Naive thymus-derived CD8-positive, alpha-beta T cell (primary cell): ENCODE data around the gene ATOH8. TPM values are rescaled to one million over a fixed set of nuclear protein-coding genes. Genes with fewer than 3 reads are reported as not detected.

Experiments used
- ATAC-seq, 2 donors: fragments of 150-1000 bp; cut with Tn5 transposase in 1 of 2; sonication (Bioruptor Pico), chemical (Tn5 transposase) in 1 of 2; 1 replicate in 1 of 2; 2 replicates in 1 of 2; pipeline ENCODE4 v1.10.0; 2021; ENCODE audit warnings: mild to moderate bottlenecking in 2 of 2, moderate library complexity in 2 of 2
- POLR2A ChIA-PET: fragments of 350-600 bp; sonication (Branson Sonifier 250); formaldehyde crosslinking; loops from one replicate; lab custom pipeline; 2021; ENCODE audit warnings: antibody characterized with exemption; lab: Charles Lee
- DNase-seq, 10 donors: peaks; one replicate each; pipeline versions ENCODE4 v3.0.0 to v3.0.0-alpha.2; 2020 to 2022
- H3K27ac Mint-ChIP-seq, 10 donors: one replicate each; pipeline ENCODE4 v1.8.0; 2020 to 2022; ENCODE audit warnings: mild to moderate bottlenecking in 10 of 10, mixed read lengths in 10 of 10, moderate library complexity in 4 of 10, inconsistent platforms in 1 of 10
- H3K27me3 Mint-ChIP-seq, 5 donors: one replicate each; pipeline ENCODE4 v1.8.0; 2021 to 2022; ENCODE audit warnings: mixed read lengths in 5 of 5
- H3K36me3 Mint-ChIP-seq, 3 donors: one replicate each; pipeline ENCODE4 v1.8.0; 2020 to 2022; ENCODE audit warnings: mixed read lengths in 3 of 3, mild to moderate bottlenecking in 2 of 3, inconsistent platforms in 1 of 3
- H3K4me1 Mint-ChIP-seq, 4 donors: one replicate each; pipeline ENCODE4 v1.8.0; 2021 to 2022; ENCODE audit warnings: mixed read lengths in 4 of 4
- H3K4me3 Mint-ChIP-seq, 10 donors: one replicate each; pipeline ENCODE4 v1.8.0; 2020 to 2022; ENCODE audit warnings: mild to moderate bottlenecking in 10 of 10, mixed read lengths in 10 of 10, moderate library complexity in 6 of 10, inconsistent platforms in 1 of 10
- H3K9me3 Mint-ChIP-seq, 9 donors: one replicate each; pipeline ENCODE4 v1.8.0; 2020 to 2022; ENCODE audit warnings: mixed read lengths in 9 of 9, mild to moderate bottlenecking in 3 of 9, inconsistent platforms in 1 of 9, moderate library complexity in 1 of 9
- polyA plus RNA-seq, 3 donors: library from polyadenylated mRNA; unstranded; fragments of 300-500 nt; fragmentation: Illumina TruSeq; gene quantifications; one replicate each; pipeline ENCODE4 v1.2.3, GENCODE V29; 2021
- total RNA-seq, 8 experiments: library from RNA in 2 of 8; stranded (reverse) in 2 of 8; gene quantifications; one replicate each; pipeline ENCODE4 v1.2.3 and lab custom pipeline; 2021 to 2026

ATOH8 gene
- total and polyA plus RNA-seq, 5 experiments from 2014 or later = not detected

GRCh38 chr2:85763132-85763531 lies 9.3 kb downstream of the ATOH8 start:
- no peak overlapping the region for H3K4me3 Mint-ChIP-seq
- ATAC-seq = no peak
- no peaks in the 10 kb centered on the region for H3K9me3 Mint-ChIP-seq
- POLR2A ChIA-PET = no interaction called here
- H3K27ac Mint-ChIP-seq = no peak overlapping the region
- H3K4me1 Mint-ChIP-seq = peaks cover 4 to 15% (median 8%) of the 10 kb centered on the region in 4 donors
- peaks cover 29 to 69% (median 49%) of the 10 kb centered on the region in 5 donors for H3K27me3 Mint-ChIP-seq
- no peaks in the 10 kb centered on the region for H3K36me3 Mint-ChIP-seq
- DNase-seq = no peak

GRCh38 chr2:85763831-85764230 lies 10.0 kb downstream of the ATOH8 start:
- Mint-ChIP-seq H3K9me3 (no peaks in the 10 kb centered on the region), H3K36me3 (no peaks in the 10 kb centered on the region), H3K4me1 (peaks cover 4 to 15% (median 8%) of the 10 kb centered on the region in 4 donors), H3K27ac (no peak overlapping the region), H3K4me3 (no peak overlapping the region), H3K27me3 (peaks cover 28 to 66% (median 49%) of the 10 kb centered on the region in 5 donors)
- DNase-seq = no peak
- POLR2A ChIA-PET = no interaction called here
- ATAC-seq = no peak

- H3K36me3 Mint-ChIP-seq = no peaks in the 10 kb centered on the region
- peaks cover 24 to 52% (median 42%) of the 10 kb centered on the region in 5 donors for H3K27me3 Mint-ChIP-seq
- H3K9me3 Mint-ChIP-seq = no peaks in the 10 kb centered on the region
- H3K27ac Mint-ChIP-seq = peak overlapping the region in 1 of 10 donors; percentile 47
- POLR2A ChIA-PET = no interaction called here
- DNase-seq = no peak
- no peak overlapping the region for H3K4me3 Mint-ChIP-seq
- H3K4me1 Mint-ChIP-seq = peaks cover 4 to 15% (median 8%) of the 10 kb centered on the region in 4 donors
- no peak for ATAC-seq
Measured at GRCh38 chr2:85765081-85765731, 11.4 kb downstream of the ATOH8 start.

- ATAC-seq (no peak), DNase-seq (no peak)
- Mint-ChIP-seq H3K9me3 (no peaks in the 10 kb centered on the region), H3K4me1 (peaks cover 4 to 15% (median 8%) of the 10 kb centered on the region in 4 donors), H3K36me3 (no peaks in the 10 kb centered on the region), H3K27ac (no peak overlapping the region), H3K4me3 (peak overlapping the region in 1 of 10 donors; percentile 20), H3K27me3 (peaks cover 20 to 49% (median 42%) of the 10 kb centered on the region in 5 donors)
- POLR2A ChIA-PET = no interaction called here
Measured at GRCh38 chr2:85766229-85766628, 12.4 kb downstream of the ATOH8 start.

- Mint-ChIP-seq H3K27me3 (peaks cover 27 to 67% (median 43%) of the 10 kb centered on the region in 5 donors), H3K36me3 (no peaks in the 10 kb centered on the region), H3K27ac (no peak overlapping the region), H3K9me3 (no peaks in the 10 kb centered on the region), H3K4me3 (no peak overlapping the region), H3K4me1 (peaks cover 8 to 15% (median 11%) of the 10 kb centered on the region in 4 donors)
- ATAC-seq (no peak), DNase-seq (no peak)
- POLR2A ChIA-PET = no interaction called here
Measured at GRCh38 chr2:85767803-85768665, 14.2 kb downstream of the ATOH8 start.

- Mint-ChIP-seq H3K4me1 (peaks cover 8 to 15% (median 11%) of the 10 kb centered on the region in 4 donors), H3K9me3 (no peaks in the 10 kb centered on the region), H3K27me3 (peaks cover 24 to 67% (median 42%) of the 10 kb centered on the region in 5 donors), H3K27ac (no peak overlapping the region), H3K4me3 (no peak overlapping the region), H3K36me3 (no peaks in the 10 kb centered on the region)
- DNase-seq (no peak), ATAC-seq (no peak)
- POLR2A ChIA-PET = no interaction called here
Measured at GRCh38 chr2:85768713-85769112, 14.9 kb downstream of the ATOH8 start.

GRCh38 chr2:85769236-85769982 lies 15.6 kb downstream of the ATOH8 start:
- DNase-seq (no peak), ATAC-seq (no peak)
- Mint-ChIP-seq H3K27me3 (peaks cover 23 to 67% (median 44%) of the 10 kb centered on the region in 5 donors), H3K4me1 (peaks cover 8 to 15% (median 11%) of the 10 kb centered on the region in 4 donors), H3K36me3 (no peaks in the 10 kb centered on the region), H3K27ac (peak overlapping the region in 1 of 10 donors; percentile 32), H3K4me3 (no peak overlapping the region), H3K9me3 (no peaks in the 10 kb centered on the region)
- POLR2A ChIA-PET = no interaction called here

- no peaks in the 10 kb centered on the region for H3K9me3 Mint-ChIP-seq
- DNase-seq (no peak), ATAC-seq (no peak)
- POLR2A ChIA-PET = no interaction called here
- H3K4me3 Mint-ChIP-seq = no peak overlapping the region
- H3K36me3 Mint-ChIP-seq = no peaks in the 10 kb centered on the region
- H3K27me3 Mint-ChIP-seq = peaks cover 20 to 63% (median 41%) of the 10 kb centered on the region in 5 donors
- H3K4me1 Mint-ChIP-seq = peaks cover 7 to 15% (median 10%) of the 10 kb centered on the region in 4 donors
- H3K27ac Mint-ChIP-seq = peak overlapping the region in 1 of 10 donors; percentile 32
Measured at GRCh38 chr2:85769983-85770362, 16.2 kb downstream of the ATOH8 start.

- ATAC-seq = no peak
- H3K9me3 Mint-ChIP-seq = no peaks in the 10 kb centered on the region
- peaks cover 5 to 12% (median 8%) of the 10 kb centered on the region in 4 donors for H3K4me1 Mint-ChIP-seq
- DNase-seq = no peak
- POLR2A ChIA-PET = no interaction called here
- peaks cover 20 to 59% (median 37%) of the 10 kb centered on the region in 5 donors for H3K27me3 Mint-ChIP-seq
- no peak overlapping the region for H3K27ac Mint-ChIP-seq
- no peak overlapping the region for H3K4me3 Mint-ChIP-seq
- H3K36me3 Mint-ChIP-seq = no peaks in the 10 kb centered on the region
Measured at GRCh38 chr2:85770369-85770768, 16.6 kb downstream of the ATOH8 start.

- peaks cover 3 to 7% (median 6%) of the 10 kb centered on the region in 4 donors for H3K4me1 Mint-ChIP-seq
- ATAC-seq (no peak), DNase-seq (no peak)
- H3K27ac Mint-ChIP-seq = no peak overlapping the region
- POLR2A ChIA-PET = no interaction called here
- no peaks in the 10 kb centered on the region for H3K36me3 Mint-ChIP-seq
- H3K4me3 Mint-ChIP-seq = no peak overlapping the region
- peaks cover 19 to 57% (median 32%) of the 10 kb centered on the region in 5 donors for H3K27me3 Mint-ChIP-seq
- H3K9me3 Mint-ChIP-seq = no peaks in the 10 kb centered on the region
Measured at GRCh38 chr2:85770786-85771409, 17.1 kb downstream of the ATOH8 start.

- Mint-ChIP-seq H3K9me3 (no peaks in the 10 kb centered on the region), H3K36me3 (no peaks in the 10 kb centered on the region), H3K27me3 (peaks cover 16 to 53% (median 28%) of the 10 kb centered on the region in 5 donors), H3K27ac (no peak overlapping the region), H3K4me3 (no peak overlapping the region), H3K4me1 (peaks cover under 1 to 5% (median 3%) of the 10 kb centered on the region in 4 donors)
- POLR2A ChIA-PET = no interaction called here
- ATAC-seq (no peak), DNase-seq (no peak)
Measured at GRCh38 chr2:85771486-85771885, 17.7 kb downstream of the ATOH8 start.
